Epithelial cell of esophagus (primary cell): Measurements from ENCODE around the gene RPL10.

Source experiments
- DNase-seq: peaks from one replicate; pipeline ENCODE4 v3.0.0; 2010; ENCODE audit warnings: low read depth
- H3K4me3 ChIP-seq: 2 replicates; pipeline ENCODE4 v1.5.1; 2011; ENCODE audit warnings: mild to moderate bottlenecking, low read length, control low read depth
- CTCF ChIP-seq: IDR thresholded peaks from 2 replicates; pipeline ENCODE4 v1.5.1; 2011; ENCODE audit warnings: low read depth, mild to moderate bottlenecking, low read length, control low read depth, inconsistent platforms; ENCODE audit not compliant: insufficient read depth; ENCODE audit errors: missing control alignments

RPL10 gene

GRCh38 chrX:154379569-154379951 lies 18.6 kb upstream of the RPL10 start:
- TF ChIP-seq CTCF = no peak
- H3K4me3 ChIP-seq = peak overlapping the region; percentile 66
- no peak for DNase-seq

GRCh38 chrX:154380153-154380552 lies 18.0 kb upstream of the RPL10 start:
- peak overlapping the region; percentile 66 for H3K4me3 ChIP-seq
- DNase-seq = peak; percentile 25
- no peak for TF ChIP-seq CTCF

- peak overlapping the region; percentile 66 for H3K4me3 ChIP-seq
- no peak for DNase-seq
- TF ChIP-seq CTCF = no peak
Measured at GRCh38 chrX:154380787-154381186, 17.4 kb upstream of the RPL10 start.

GRCh38 chrX:154381271-154381670 lies 16.9 kb upstream of the RPL10 start:
- H3K4me3 ChIP-seq = no peak overlapping the region
- DNase-seq = no peak
- no peak for TF ChIP-seq CTCF

GRCh38 chrX:154382483-154383069 lies 15.6 kb upstream of the RPL10 start:
- peak; percentile 48 for DNase-seq
- H3K4me3 ChIP-seq = no peak overlapping the region
- no peak for TF ChIP-seq CTCF

- no peak for TF ChIP-seq CTCF
- H3K4me3 ChIP-seq = no peak overlapping the region
- no peak for DNase-seq
Measured at GRCh38 chrX:154383359-154384283, 14.6 kb upstream of the RPL10 start.
